GM12878 (cell line): ENCODE results near the gene LRRN2. TPM values are rescaled to one million over a fixed set of nuclear protein-coding genes. Genes with fewer than 3 reads are reported as not detected.
A peak's percentile ranks its signal among the peaks of the same experiment; 100 is the strongest.

ENCODE experiments used
- ATF3 ChIP-seq: IDR thresholded peaks from 2 replicates; pipeline ENCODE4 v1.6.1; 2011; ENCODE audit warnings: low read depth, mild to moderate bottlenecking, low read length, moderate library complexity, borderline replicate concordance; ENCODE audit errors: extremely low read depth
- BHLHE40 ChIP-seq, 2 experiments: fragments of 450-650 bp in 1 of 2; IDR thresholded peaks; 2 replicates each; pipeline ENCODE4 v1.6.1; 2011 to 2017; ENCODE audit warnings: low read depth in 2 of 2, borderline replicate concordance in 1 of 2, improper control_type of control experiment in 1 of 2, low read length in 1 of 2, mild to moderate bottlenecking in 1 of 2
- DPF2 ChIP-seq: fragments of 450-650 bp; IDR thresholded peaks from 2 replicates; pipeline ENCODE4 v1.6.1; 2017; ENCODE audit warnings: mild to moderate bottlenecking
- FOXK2 ChIP-seq: fragments of 450-650 bp; IDR thresholded peaks from 2 replicates; pipeline ENCODE4 v1.6.1; 2017; ENCODE audit warnings: mild to moderate bottlenecking, moderate library complexity
- HSF1 ChIP-seq: fragments of 150-350 bp; IDR thresholded peaks from 2 replicates; pipeline ENCODE4 v1.6.1; 2014; ENCODE audit warnings: mild to moderate bottlenecking, low read depth, low read length
- IKZF1 ChIP-seq: fragments of 450-650 bp; conservative IDR thresholded peaks from 2 replicates; pipeline ENCODE4 v1.6.1; 2017; ENCODE audit warnings: antibody characterized with exemption, mild to moderate bottlenecking
- MEF2B ChIP-seq: fragments of 450-650 bp; IDR thresholded peaks from 2 replicates; pipeline ENCODE4 v1.6.1; 2018; ENCODE audit warnings: mild to moderate bottlenecking, moderate library complexity; ENCODE audit not compliant: partially characterized antibody, poor library complexity, severe bottlenecking
- PAX8 ChIP-seq: fragments of 450-650 bp; IDR thresholded peaks from 2 replicates; pipeline ENCODE4 v1.6.1; 2017; ENCODE audit warnings: mild to moderate bottlenecking, moderate library complexity
- POU2F2 ChIP-seq: IDR thresholded peaks from 3 replicates; pipeline ENCODE4 v1.6.1; 2011; ENCODE audit warnings: low read depth, mild to moderate bottlenecking, low read length, borderline replicate concordance
- RCOR1 ChIP-seq: conservative IDR thresholded peaks from 2 replicates; pipeline ENCODE4 v1.6.1; 2012; ENCODE audit warnings: low read depth, low read length, improper control_type of control experiment
- SP1 ChIP-seq: IDR thresholded peaks from one replicate; pipeline ENCODE4 v1.6.1; 2011; ENCODE audit warnings: low read depth, low read length
- TCF12 ChIP-seq: IDR thresholded peaks from 2 replicates; pipeline ENCODE4 v1.6.1; 2011; ENCODE audit warnings: low read depth, mild to moderate bottlenecking, low read length
- ZNF207 ChIP-seq: fragments of 450-650 bp; IDR thresholded peaks from 2 replicates; pipeline ENCODE4 v1.6.1; 2014; ENCODE audit warnings: antibody characterized with exemption, mild to moderate bottlenecking, borderline replicate concordance
- ZNF274 ChIP-seq: IDR thresholded peaks from one replicate; pipeline ENCODE4 v1.8.0; 2011; ENCODE audit not compliant: insufficient read length, insufficient read depth
- polyA plus RNA-seq, 11 experiments: library from polyadenylated mRNA; depleted of rRNA in 4 of 11; unstranded in 6 of 11; stranded (reverse) in 5 of 11; fragments of >200 nt; fragmentation: Nextera tagmentation in 4 of 11; fragmentation: Illumina TruSeq in 1 of 11; extraction: Ambion mirVana in 4 of 11; extraction: Trizol in 1 of 11; gene quantifications; 1 replicate in 1 of 11; 2 replicates in 10 of 11; pipeline versions ENCODE4 v1.2.1 to v1.2.3, GENCODE V29; 2011 to 2016; ENCODE audit warnings: inconsistent platforms in 2 of 11, missing spikeins in 2 of 11, low read depth in 1 of 11
- total RNA-seq, 4 experiments: library from RNA; depleted of rRNA in 3 of 4; stranded (reverse); fragments of >200 nt in 3 of 4; fragmentation: Illumina TruSeq in 1 of 4; extraction: Trizol in 1 of 4; gene quantifications; 2 replicates each; pipeline versions ENCODE4 v1.2.1 to v1.2.3, GENCODE V29; 2013 to 2021
- TF ChIP-seq, protein P1 (sequence below): fragments of 450-650 bp; IDR thresholded peaks from 2 replicates; pipeline ENCODE4 v1.6.1; 2018; ENCODE audit warnings: borderline replicate concordance, mild to moderate bottlenecking; ENCODE audit not compliant: partially characterized antibody
- TF ChIP-seq, protein P2 (sequence below): IDR thresholded peaks from 2 replicates; pipeline ENCODE4 v1.6.1; 2011; ENCODE audit warnings: mild to moderate bottlenecking, low read depth, low read length, moderate library complexity; ENCODE audit not compliant: insufficient replicate concordance

The LRRN2 gene
- total and polyA plus RNA-seq, 10 of the 15 experiments (the other 5 are each of a cell fraction or from before 2014, with no cell fraction given), result not detected

- TF ChIP-seq, protein P1, sequence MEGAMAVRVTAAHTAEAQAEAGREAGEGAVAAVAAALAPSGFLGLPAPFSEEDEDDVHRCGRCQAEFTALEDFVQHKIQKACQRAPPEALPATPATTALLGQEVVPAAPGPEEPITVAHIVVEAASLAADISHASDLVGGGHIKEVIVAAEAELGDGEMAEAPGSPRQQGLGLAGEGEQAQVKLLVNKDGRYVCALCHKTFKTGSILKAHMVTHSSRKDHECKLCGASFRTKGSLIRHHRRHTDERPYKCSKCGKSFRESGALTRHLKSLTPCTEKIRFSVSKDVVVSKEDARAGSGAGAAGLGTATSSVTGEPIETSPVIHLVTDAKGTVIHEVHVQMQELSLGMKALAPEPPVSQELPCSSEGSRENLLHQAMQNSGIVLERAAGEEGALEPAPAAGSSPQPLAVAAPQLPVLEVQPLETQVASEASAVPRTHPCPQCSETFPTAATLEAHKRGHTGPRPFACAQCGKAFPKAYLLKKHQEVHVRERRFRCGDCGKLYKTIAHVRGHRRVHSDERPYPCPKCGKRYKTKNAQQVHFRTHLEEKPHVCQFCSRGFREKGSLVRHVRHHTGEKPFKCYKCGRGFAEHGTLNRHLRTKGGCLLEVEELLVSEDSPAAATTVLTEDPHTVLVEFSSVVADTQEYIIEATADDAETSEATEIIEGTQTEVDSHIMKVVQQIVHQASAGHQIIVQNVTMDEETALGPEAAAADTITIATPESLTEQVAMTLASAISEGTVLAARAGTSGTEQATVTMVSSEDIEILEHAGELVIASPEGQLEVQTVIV, result no peak
- peak; percentile 55 for TF ChIP-seq FOXK2
- TF ChIP-seq POU2F2, result no peak
- no peak for TF ChIP-seq HSF1
- no peak for TF ChIP-seq TCF12
- TF ChIP-seq ATF3, result no peak
- TF ChIP-seq IKZF1, result peak; percentile 66
- TF ChIP-seq DPF2, result peak; percentile 58; the same call in 1 of the 2 replicates
- no peak for TF ChIP-seq RCOR1
- peak; percentile 70 for TF ChIP-seq MEF2B
- TF ChIP-seq ZNF274, result no peak
- peak; percentile 76; the same call in 1 of the 2 replicates for TF ChIP-seq PAX8
- TF ChIP-seq, protein P2, sequence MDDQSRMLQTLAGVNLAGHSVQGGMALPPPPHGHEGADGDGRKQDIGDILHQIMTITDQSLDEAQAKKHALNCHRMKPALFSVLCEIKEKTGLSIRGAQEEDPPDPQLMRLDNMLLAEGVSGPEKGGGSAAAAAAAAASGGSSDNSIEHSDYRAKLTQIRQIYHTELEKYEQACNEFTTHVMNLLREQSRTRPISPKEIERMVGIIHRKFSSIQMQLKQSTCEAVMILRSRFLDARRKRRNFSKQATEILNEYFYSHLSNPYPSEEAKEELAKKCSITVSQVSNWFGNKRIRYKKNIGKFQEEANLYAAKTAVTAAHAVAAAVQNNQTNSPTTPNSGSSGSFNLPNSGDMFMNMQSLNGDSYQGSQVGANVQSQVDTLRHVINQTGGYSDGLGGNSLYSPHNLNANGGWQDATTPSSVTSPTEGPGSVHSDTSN, result peak; percentile 23
- peak; percentile 49 to 76; a peak in 3 of 4 replicates for TF ChIP-seq BHLHE40 (IDR thresholded peaks at IDR 0.05; ENCODE audit: borderline replicate concordance in 1 of 2, low read depth in 2 of 2, low read length in 1 of 2)
- no peak for TF ChIP-seq SP1
- TF ChIP-seq ZNF207, result no peak
Measured at GRCh38 chr1:204723131-204723787, 37.7 kb upstream of the LRRN2 start (continued).
